HL-60 (cell line): Measurements from ENCODE around the gene IL22RA1.

Experiments used
- CTCF ChIP-seq: IDR thresholded peaks from one replicate; pipeline ENCODE4 v1.5.1; 2011; ENCODE audit warnings: low read length, control low read depth, inconsistent platforms; ENCODE audit not compliant: insufficient read depth
- GABPA ChIP-seq: IDR thresholded peaks from 2 replicates; pipeline ENCODE4 v1.6.1; 2012; ENCODE audit warnings: low read depth
- POLR2AphosphoS5 ChIP-seq: IDR thresholded peaks from 2 replicates; pipeline ENCODE4 v1.6.1; 2012; ENCODE audit warnings: low read depth
- REST ChIP-seq: IDR thresholded peaks from 2 replicates; pipeline ENCODE4 v1.6.1; 2012; ENCODE audit warnings: low read depth; ENCODE audit not compliant: insufficient replicate concordance

GRCh38 chr1:24114753-24115152 is 28.2 kb downstream of the IL22RA1 start:
- TF ChIP-seq CTCF, result no peak
- TF ChIP-seq REST, result no peak
- no peak for TF ChIP-seq GABPA
- TF ChIP-seq POLR2AphosphoS5, result no peak
